Iris pigment epithelial cell (primary cell): ENCODE measurements around the gene NDUFA5.
"Not testable (repeated sequence)": the region's sequence is repeated elsewhere in the genome, so short reads cannot be mapped to it uniquely, and the experiment has no call there.

ENCODE experiments used
- DNase-seq: peaks from one replicate; pipeline ENCODE4 v3.0.0-alpha.2; 2011; ENCODE audit warnings: low read depth

Gene NDUFA5

GRCh38 chr7:123557016-123557397 lies 611 bp downstream of the NDUFA5 start:
- peak; percentile 19 for DNase-seq

- DNase-seq: no peak
These were observed 2.1 kb downstream of the NDUFA5 start for GRCh38 chr7:123555484-123555883.

GRCh38 chr7:123553159-123553558 lies 4.5 kb downstream of the NDUFA5 start:
- no peak for DNase-seq

- DNase-seq: no peak
These were observed 5.0 kb downstream of the NDUFA5 start for GRCh38 chr7:123552641-123553040.

GRCh38 chr7:123552134-123552533 lies 5.5 kb downstream of the NDUFA5 start:
- DNase-seq: not testable (repeated sequence)

- peak; percentile 55 for DNase-seq
These were observed 9.2 kb downstream of the NDUFA5 start for GRCh38 chr7:123548406-123548805.

GRCh38 chr7:123539871-123540270 lies 17.7 kb downstream of the NDUFA5 start:
- no peak for DNase-seq

GRCh38 chr7:123538897-123539296 lies 18.7 kb downstream of the NDUFA5 start:
- DNase-seq: no peak

- peak; percentile 89 for DNase-seq
These were observed 19.4 kb downstream of the NDUFA5 start for GRCh38 chr7:123538189-123538714.

GRCh38 chr7:123537026-123537642 lies 20.5 kb downstream of the NDUFA5 start:
- peak; percentile 50 for DNase-seq

- no peak for DNase-seq
These were observed 22.1 kb downstream of the NDUFA5 start for GRCh38 chr7:123535517-123535916.

GRCh38 chr7:123534383-123535260 lies 23.0 kb downstream of the NDUFA5 start, which contains the start of gene IQUB:
Gene IQUB (minus strand): TSS chr7:123534595. CDS start chr7:123512340, 22,255 bp downstream.
- peak; percentile 96 for DNase-seq

- no peak for DNase-seq
These were observed 23.7 kb downstream of the NDUFA5 start for GRCh38 chr7:123533929-123534382.

- DNase-seq: no peak
These were observed 24.1 kb downstream of the NDUFA5 start for GRCh38 chr7:123533553-123533917.

- DNase-seq: not testable (repeated sequence)
These were observed 24.6 kb downstream of the NDUFA5 start for GRCh38 chr7:123532788-123533552.

- not testable (repeated sequence) for DNase-seq
These were observed 25.3 kb downstream of the NDUFA5 start for GRCh38 chr7:123532343-123532742.

GRCh38 chr7:123530035-123530591 lies 27.5 kb downstream of the NDUFA5 start:
- not testable (repeated sequence) for DNase-seq

GRCh38 chr7:123528265-123528664 lies 29.4 kb downstream of the NDUFA5 start:
- no peak for DNase-seq

GRCh38 chr7:123527712-123528225 lies 29.8 kb downstream of the NDUFA5 start:
- DNase-seq: not testable (repeated sequence)

GRCh38 chr7:123526533-123526932 lies 31.1 kb downstream of the NDUFA5 start:
- DNase-seq: not testable (repeated sequence)

- peak; percentile 21 for DNase-seq
These were observed 35.6 kb downstream of the NDUFA5 start for GRCh38 chr7:123522066-123522465.

- DNase-seq: no peak
These were observed 52.4 kb downstream of the NDUFA5 start for GRCh38 chr7:123505221-123505620.
